Prostate gland (tissue), 1 donor: ENCODE results near the gene ZNF148.

Experiments
- POLR2A ChIP-seq: fragments of 450-650 bp; IDR thresholded peaks from one replicate; pipeline ENCODE4 v1.6.1; 2016; ENCODE audit warnings: antibody characterized with exemption, mild to moderate bottlenecking
- POLR2AphosphoS5 ChIP-seq: sonication (generic); formaldehyde crosslinking; IDR thresholded peaks from one replicate; pipeline ENCODE4 v1.6.1; 2017; ENCODE audit warnings: antibody characterized with exemption

DNA sequence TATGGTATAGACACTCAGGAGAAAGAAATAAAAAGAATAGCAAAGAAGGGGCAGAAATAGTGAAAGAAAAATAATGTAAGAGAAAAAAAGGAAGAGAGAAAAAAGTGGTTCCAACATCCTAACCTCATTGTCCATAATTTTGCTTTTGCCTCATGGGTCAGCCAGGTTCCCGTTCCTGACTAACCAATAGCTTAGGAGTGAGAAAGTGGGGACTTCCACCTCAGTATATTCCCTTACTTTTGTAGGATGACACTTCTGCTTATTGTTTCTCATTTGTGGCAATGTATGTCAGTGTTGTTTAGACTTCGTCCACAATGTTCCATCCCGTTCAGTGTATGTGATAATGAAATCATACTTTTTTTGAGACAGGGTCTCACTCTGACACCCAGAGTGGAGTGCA, 153.3 kb downstream of the ZNF148 start:
- TF ChIP-seq POLR2A (no peak), POLR2AphosphoS5 (no peak)
